ELF-1 (cell line): Measurements from ENCODE around the gene DDX39A.
"Not testable (repeated sequence)": the region's sequence is repeated elsewhere in the genome, so short reads cannot be mapped to it uniquely, and the experiment has no call there.

Source experiments
- DNase-seq: peaks from one replicate; pipeline ENCODE4 v3.0.0-alpha.2; 2016; ENCODE audit warnings: low read depth, low spot score

The DDX39A gene

DNA sequence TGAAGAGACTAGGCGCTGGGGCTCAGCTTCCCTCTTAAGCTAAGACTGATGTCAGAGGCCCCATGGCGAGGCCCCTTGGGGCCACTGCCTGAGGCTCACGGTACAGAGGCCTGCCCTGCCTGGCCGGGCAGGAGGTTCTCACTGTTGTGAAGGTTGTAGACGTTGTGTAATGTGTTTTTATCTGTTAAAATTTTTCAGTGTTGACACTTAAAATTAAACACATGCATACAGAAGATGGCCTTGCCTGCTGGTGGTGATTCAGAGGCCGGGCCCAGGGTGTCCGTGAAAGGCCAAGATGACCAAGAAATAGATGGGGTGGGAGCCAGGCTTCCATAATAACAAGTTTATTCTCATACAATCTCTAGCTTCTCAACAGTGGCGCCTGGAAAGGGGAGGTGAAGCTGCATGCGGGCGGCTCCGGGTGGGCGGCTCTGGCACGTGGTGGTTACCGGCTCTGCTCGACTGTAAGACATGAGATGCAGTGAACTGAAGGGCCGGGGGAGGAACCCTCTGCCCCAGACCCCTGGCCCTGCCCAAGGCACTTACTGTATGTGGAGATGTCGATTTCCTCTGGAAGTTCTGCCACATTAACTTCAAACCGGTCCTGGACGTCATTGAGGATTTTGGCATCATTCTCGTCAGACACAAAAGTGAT, 10.5 kb downstream of the DDX39A start:
- no peak for DNase-seq

DNA sequence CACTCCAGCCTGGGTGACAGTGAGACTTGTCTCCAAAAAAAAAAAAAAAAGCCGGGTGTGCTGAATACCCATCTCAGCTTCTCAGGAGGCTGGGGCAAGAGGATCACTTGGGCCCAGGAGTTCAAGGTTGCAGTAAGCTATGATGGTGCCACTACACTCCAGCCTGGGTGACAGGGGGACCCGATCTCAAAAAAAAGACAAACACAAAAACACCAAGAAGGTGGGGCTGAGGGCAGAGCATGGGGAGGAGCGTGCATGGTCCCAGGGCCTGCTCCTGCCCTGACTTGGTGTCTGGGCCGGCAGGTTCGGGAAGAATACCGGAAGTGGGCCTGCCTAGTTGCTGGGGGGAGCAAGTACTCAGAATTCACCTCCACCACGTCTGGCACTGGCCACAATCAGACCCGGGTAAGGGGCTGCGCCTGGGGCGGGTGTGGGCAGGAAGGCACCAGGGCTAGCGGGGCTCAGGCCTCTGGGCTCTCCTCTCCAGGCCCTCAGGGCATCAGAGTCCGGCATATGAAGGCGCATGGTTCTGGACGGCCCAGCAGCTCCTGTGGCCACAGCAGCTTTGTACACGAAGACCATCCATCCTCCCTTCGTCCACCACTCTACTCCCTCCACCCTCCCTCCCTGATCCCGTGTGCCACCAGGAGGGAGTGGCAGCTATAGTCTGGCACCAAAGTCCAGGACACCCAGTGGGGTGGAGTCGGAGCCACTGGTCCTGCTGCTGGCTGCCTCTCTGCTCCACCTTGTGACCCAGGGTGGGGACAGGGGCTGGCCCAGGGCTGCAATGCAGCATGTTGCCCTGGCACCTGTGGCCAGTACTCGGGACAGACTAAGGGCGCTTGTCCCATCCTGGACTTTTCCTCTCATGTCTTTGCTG, 11.3 kb downstream of the DDX39A start:
- no peak for DNase-seq

DNA sequence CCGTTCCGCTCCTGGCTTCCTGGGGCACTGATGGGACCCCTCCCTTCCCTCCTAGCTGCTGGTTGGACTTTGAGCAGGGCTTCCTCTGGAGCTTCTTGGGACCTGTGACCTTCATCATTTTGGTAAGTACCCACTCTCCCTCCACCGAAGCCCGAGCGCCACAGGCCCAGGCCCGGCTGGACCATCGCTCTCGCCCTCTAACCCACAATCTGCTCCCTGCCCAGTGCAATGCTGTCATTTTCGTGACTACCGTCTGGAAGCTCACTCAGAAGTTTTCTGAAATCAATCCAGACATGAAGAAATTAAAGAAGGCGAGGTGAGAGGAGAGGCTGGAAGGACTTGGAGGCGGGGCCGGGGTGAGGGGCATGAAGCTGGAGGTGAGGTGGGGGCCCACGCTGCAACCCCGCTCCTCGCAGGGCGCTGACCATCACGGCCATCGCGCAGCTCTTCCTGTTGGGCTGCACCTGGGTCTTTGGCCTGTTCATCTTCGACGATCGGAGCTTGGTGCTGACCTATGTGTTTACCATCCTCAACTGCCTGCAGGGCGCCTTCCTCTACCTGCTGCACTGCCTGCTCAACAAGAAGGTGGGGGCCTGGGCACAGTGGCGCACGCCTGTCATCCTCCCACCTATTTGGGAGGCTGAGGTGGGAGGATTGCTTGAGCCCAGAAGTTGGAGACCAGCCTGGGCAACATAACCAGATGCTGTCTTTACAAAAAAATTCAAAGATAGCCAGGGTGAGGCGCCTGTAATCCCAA, 12.3 kb downstream of the DDX39A start:
- no peak for DNase-seq

DNA sequence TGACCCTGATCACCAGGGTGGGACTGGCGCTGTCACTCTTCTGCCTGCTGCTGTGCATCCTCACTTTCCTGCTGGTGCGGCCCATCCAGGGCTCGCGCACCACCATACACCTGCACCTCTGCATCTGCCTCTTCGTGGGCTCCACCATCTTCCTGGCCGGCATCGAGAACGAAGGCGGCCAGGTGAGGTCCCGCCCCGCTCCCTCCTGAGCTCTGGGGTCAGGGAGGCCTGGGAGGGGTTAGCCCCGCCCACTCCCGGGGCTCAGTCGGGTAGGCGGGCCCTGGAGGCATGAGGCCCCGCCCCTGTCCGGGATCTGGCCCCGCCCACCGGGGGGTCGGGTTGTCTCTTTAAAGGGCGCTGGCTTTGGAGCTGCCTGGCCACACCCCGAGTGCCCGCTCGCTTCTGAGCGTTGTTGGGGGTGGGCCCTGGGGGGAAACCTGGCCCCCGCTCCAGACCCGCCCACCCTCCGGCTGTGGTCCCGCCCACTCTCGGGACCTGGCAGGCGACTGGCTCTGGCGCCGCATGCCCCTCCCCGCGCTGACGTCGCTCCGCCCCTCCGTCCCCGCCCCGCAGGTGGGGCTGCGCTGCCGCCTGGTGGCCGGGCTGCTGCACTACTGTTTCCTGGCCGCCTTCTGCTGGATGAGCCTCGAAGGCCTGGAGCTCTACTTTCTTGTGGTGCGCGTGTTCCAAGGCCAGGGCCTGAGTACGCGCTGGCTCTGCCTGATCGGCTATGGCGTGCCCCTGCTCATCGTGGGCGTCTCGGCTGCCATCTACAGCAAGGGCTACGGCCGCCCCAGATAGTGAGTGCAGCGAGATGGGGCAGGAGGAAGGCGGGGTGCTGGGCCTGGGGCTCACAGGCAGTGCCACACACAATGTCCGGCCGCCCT, 13.1 kb downstream of the DDX39A start:
- peak; percentile 99 for DNase-seq

DNA sequence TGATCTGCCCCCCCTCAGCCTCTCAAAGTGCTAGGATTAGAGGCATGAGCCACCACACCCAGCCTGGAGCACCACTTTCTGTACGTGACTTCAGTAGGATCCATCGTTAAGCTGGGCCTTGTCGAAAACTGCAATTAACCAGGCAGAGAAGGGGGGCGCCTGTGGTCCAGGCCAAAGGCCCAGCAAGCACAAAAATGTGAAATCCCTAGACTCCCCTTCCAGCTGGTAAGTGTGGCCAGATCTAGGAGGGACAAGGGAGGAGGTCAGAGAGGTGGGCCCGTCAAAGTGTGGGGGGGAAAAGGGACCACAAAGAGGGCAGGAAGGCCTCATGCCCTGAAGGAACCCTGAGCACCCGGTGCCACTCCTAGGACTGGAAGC, 13.8 kb downstream of the DDX39A start:
- no peak for DNase-seq

GRCh38 chr19:14404312-14404711, 14.8 kb downstream of the DDX39A start:
- no peak for DNase-seq

- not testable (repeated sequence) for DNase-seq
Observed at GRCh38 chr19:14403145-14403930, 15.8 kb downstream of the DDX39A start.

- DNase-seq, result no peak
Observed at GRCh38 chr19:14402332-14403144, 16.6 kb downstream of the DDX39A start.

GRCh38 chr19:14401468-14402195, 17.5 kb downstream of the DDX39A start:
- no peak for DNase-seq

- no peak for DNase-seq
Observed at GRCh38 chr19:14400951-14401431, 18.1 kb downstream of the DDX39A start.

- not testable (repeated sequence) for DNase-seq
Observed at GRCh38 chr19:14397168-14397567, 22.0 kb downstream of the DDX39A start.

DNA sequence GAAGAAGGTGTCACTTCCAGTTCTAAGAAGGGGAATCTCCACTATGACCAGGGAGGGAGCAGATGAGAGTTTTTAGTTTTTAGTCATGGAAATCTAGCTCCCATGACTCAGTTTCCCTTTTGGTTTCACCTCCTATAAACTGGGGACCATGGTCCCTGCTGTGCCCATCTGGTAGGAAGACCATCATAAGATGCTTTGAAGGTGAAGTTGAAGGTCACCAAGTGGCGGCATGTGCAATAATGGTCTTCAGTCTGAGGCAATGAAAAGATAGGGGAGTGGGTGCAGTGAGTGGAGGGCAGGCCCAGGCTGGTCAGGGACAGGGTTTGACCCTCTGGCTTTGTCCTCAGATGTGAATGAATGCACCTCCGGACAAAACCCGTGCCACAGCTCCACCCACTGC, 22.4 kb downstream of the DDX39A start:
- not testable (repeated sequence) for DNase-seq

DNA sequence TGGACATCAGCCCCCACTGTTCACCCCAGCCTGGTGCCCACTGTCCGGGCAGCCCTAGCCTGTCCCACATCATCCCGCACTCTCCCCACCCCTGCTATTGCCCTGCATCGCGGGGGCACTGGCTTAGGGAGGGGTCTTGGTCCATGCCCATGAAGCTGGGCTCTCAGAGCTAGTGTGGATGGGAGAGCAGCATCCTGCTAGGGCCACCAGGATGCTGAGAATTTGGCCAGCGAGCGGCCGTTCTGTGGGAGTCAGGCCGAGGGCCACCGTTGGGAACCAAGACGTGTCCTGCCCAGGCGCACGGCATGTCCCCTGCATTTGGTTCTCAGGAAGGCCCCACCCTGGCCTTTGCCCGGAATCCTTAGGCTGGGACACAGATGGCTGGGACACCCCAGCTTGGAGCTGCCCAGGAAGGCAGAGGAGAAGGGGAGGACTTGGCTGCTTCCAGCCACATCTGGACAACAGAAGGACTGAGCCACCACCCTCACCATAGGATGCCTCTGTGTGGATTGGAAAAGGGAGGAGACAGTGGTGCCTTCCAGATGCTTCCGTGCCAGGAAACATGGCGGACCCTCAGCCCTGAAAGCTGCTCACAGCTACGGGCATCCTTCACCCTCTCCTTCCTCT, 23.3 kb downstream of the DDX39A start:
- DNase-seq, result no peak

- DNase-seq, result no peak
Observed at GRCh38 chr19:14395262-14395661, 23.9 kb downstream of the DDX39A start.

GRCh38 chr19:14394167-14394566, 25.0 kb downstream of the DDX39A start:
- DNase-seq, result no peak

- DNase-seq, result peak; percentile 48
Observed at GRCh38 chr19:14393329-14393728, 25.8 kb downstream of the DDX39A start.

GRCh38 chr19:14391156-14391821, 27.9 kb downstream of the DDX39A start:
- DNase-seq, result no peak

DNA sequence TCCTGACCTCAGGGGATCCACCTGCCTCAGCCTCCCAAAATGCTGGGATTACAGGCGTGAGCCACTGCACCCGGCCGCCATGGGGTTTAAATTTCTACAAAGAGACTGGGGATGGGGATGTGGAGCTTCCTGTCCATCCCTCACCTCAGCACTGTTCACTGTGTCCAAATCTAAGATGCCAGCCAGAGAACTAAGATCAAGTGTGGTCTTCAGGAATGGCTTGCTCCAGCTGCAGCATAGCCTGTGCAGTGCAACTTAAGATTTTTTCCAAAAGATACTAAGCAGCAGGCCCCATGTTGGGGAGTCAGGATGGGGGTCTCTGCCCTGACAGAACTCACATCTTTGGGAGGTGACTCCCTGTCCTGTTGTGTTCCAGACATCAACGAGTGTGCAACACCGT, 28.6 kb downstream of the DDX39A start:
- DNase-seq, result no peak
